Heart left ventricle (tissue), 16 donors: ENCODE data around the gene FYB2. TPM values are rescaled to one million over a fixed set of nuclear protein-coding genes. Genes with fewer than 3 reads are reported as not detected.
A peak's percentile ranks its signal among the peaks of the same experiment; 100 is the strongest.
"Not testable (repeated sequence)": the region's sequence is repeated elsewhere in the genome, so short reads cannot be mapped to it uniquely, and the experiment has no call there.

ENCODE experiments used
- ATAC-seq, 4 donors: fragments of 200-7000 bp; cut with Tn5 transposase; one replicate each; pipeline ENCODE4 v1.9.1; 2020 to 2022; ENCODE audit warnings: moderate library complexity in 4 of 4, mild to moderate bottlenecking in 3 of 4, moderate number of reproducible peaks in 1 of 4
- DNase-seq, 5 donors: peaks; one replicate each; pipeline ENCODE4 v3.0.0-alpha.2; 2020
- H3K27ac ChIP-seq, 12 donors: fragments of 200-600 bp; sonication (generic) in 4 of 12; one replicate each; pipeline versions ENCODE4 v1.5.0 to v1.8.0; 2016 to 2022; ENCODE audit warnings: mild to moderate bottlenecking in 2 of 12
- H3K27me3 ChIP-seq, 9 donors: fragments of 200-600 bp; sonication (generic) in 2 of 9; one replicate each; pipeline versions ENCODE4 v1.5.1 to v1.8.0; 2016 to 2022; ENCODE audit warnings: mild to moderate bottlenecking in 3 of 9
- H3K36me3 ChIP-seq, 9 donors: fragments of 200-600 bp; sonication (generic) in 2 of 9; one replicate each; pipeline versions ENCODE4 v1.5.0 to v1.8.0; 2018 to 2022; ENCODE audit warnings: mild to moderate bottlenecking in 2 of 9
- H3K4me1 ChIP-seq, 12 donors: fragments of 200-600 bp; sonication (generic) in 4 of 12; one replicate each; pipeline versions ENCODE4 v1.5.0 to v1.8.0; 2016 to 2022; ENCODE audit warnings: mild to moderate bottlenecking in 3 of 12
- H3K4me3 ChIP-seq, 12 donors: fragments of 200-600 bp; sonication (generic) in 4 of 12; one replicate each; pipeline versions ENCODE4 v1.5.0 to v1.8.0; 2017 to 2022; ENCODE audit warnings: mild to moderate bottlenecking in 9 of 12, moderate library complexity in 4 of 12
- H3K9me3 ChIP-seq, 12 donors: fragments of 200-600 bp; sonication (generic) in 4 of 12; one replicate each; pipeline versions ENCODE4 v1.5.0 to v1.8.0; 2016 to 2022; ENCODE audit warnings: mild to moderate bottlenecking in 1 of 12
- POLR2A ChIP-seq, 2 donors: fragments of 450-650 bp; IDR thresholded peaks; one replicate each; pipeline ENCODE4 v1.6.1; 2017; ENCODE audit warnings: antibody characterized with exemption in 2 of 2, mild to moderate bottlenecking in 2 of 2, moderate library complexity in 2 of 2
- WGBS, 4 donors: extraction: QIAGEN DNeasy Blood & Tissue Kit in 2 of 4; methylation state at CpG; one replicate each; pipeline versions ENCODE4 v1.1.5 to v1.1.7; 2013 to 2018; 5-methylcytosine and 5-hydroxymethylcytosine counted together
- intact Hi-C, 10 donors: fragments of 100-400 bp; cut with DNase I; formaldehyde crosslinking; loops; one replicate each; pipeline versions ENCODE4 v1.11.1 to v1.14.2; 2022
- polyA plus RNA-seq, 2 donors: library from polyadenylated mRNA; stranded (reverse); fragments of 200-250 nt; gene quantifications; one replicate each; pipeline ENCODE4 v1.2.3, GENCODE V29; 2013
- total RNA-seq, 9 donors: library from RNA; depleted of rRNA in 2 of 9; stranded (reverse); fragments of >200 nt in 2 of 9; fragmentation: NEBNext Ultra II Directional in 3 of 9; extraction: Animal tissue kit (Norgen Biotek cat#: 25700) in 3 of 9; gene quantifications; one replicate each; pipeline versions ENCODE4 v1.1.0 to v1.2.4, GENCODE V29; 2016 to 2023
- TF ChIP-seq, protein P1 (sequence below), 12 donors: fragments of 200-600 bp; sonication (generic) in 4 of 12; IDR thresholded peaks; one replicate each; pipeline versions ENCODE4 v1.5.0 to v1.8.0; 2018 to 2022; ENCODE audit warnings: antibody characterized with exemption in 12 of 12, mild to moderate bottlenecking in 5 of 12
- donor health status: ischemic (EF 13 %, LVEDD 7.1; RV severe dilation, severe dysfunction).
- donor health status: healthy with polysubstance abuse.
- donor health status: DM: no; HTN: yes; CAD: no.
- donor health status: DM: no; HTN: no; CAD: no.
- donor health status: ischemic (EF 25% LVEDD 6.9; RV normal size, moderate dysfunction).
- donor health status: ischemic (EF 25% LVEDD 5.7; RV mildly dilated, moderate dysfunction).
- donor health status: healthy.
- donor health status: DM: yes; HTN: yes; CAD: no.
- donor health status: ischemic (EF 35%, LVEDD 5.7; RV mildly dilated, moderate dysfunction).
- donor health status: nonischemic (EF 11% LVEDD 7.7; RV severe dilation, severe dysfunction).
- donor health status: DM: yes; HTN: yes; CAD: no.
- donor health status: PGD.
- donor health status: ischemic (EF 29% LVEDD 5.4; RV normal size, mild dysfunction).
- donor health status: nonischemic (EF 23%, LVEDD 6.1; RV moderate dilation, normal function).

FYB2 gene
- total and polyA plus RNA-seq, 11 donors: 0.15 to 46.3 (median 9.1) TPM

DNA sequence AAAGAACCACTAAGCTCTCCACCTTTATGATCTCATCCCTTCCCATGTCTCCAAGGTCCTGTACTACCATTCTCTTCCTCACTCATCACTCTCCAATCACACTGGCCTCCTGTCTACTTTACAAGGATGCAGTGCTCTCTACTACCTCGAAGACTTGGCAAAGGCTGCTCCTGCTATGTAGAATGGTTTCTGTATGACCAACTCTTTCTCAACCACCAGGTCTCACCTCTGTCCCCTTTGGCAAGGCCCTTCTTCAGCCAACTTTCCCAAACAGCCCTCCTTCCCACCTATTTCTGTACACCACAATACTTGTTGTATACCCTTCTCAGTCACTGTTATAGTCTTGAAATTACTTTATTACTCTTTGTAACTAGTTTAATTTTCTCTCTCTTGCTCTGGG is 41.2 kb downstream of the FYB2 start:
- no peak for TF ChIP-seq POLR2A (IDR thresholded peaks at IDR 0.05)
- TF ChIP-seq, protein P1, sequence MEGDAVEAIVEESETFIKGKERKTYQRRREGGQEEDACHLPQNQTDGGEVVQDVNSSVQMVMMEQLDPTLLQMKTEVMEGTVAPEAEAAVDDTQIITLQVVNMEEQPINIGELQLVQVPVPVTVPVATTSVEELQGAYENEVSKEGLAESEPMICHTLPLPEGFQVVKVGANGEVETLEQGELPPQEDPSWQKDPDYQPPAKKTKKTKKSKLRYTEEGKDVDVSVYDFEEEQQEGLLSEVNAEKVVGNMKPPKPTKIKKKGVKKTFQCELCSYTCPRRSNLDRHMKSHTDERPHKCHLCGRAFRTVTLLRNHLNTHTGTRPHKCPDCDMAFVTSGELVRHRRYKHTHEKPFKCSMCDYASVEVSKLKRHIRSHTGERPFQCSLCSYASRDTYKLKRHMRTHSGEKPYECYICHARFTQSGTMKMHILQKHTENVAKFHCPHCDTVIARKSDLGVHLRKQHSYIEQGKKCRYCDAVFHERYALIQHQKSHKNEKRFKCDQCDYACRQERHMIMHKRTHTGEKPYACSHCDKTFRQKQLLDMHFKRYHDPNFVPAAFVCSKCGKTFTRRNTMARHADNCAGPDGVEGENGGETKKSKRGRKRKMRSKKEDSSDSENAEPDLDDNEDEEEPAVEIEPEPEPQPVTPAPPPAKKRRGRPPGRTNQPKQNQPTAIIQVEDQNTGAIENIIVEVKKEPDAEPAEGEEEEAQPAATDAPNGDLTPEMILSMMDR (IDR thresholded peaks at IDR 0.05): no peak
- Histone ChIP-seq H3K4me3 (no peak overlapping the region), H3K36me3 (no peaks in the 10 kb centered on the region), H3K27ac (no peak overlapping the region), H3K4me1 (peaks cover 0 to 2% (median 0%) of the 10 kb centered on the region in 12 donors), H3K27me3 (no peaks in the 10 kb centered on the region), H3K9me3 (no peaks in the 10 kb centered on the region)
- ATAC-seq (peak in 1 of 4 donors; percentile 18), DNase-seq (no peak)
- intact Hi-C loops: no loop called here
- 58 to 76% (median 65%) methylated on average over 1 of the region's 1 CpG for WGBS, 4 donors

DNA sequence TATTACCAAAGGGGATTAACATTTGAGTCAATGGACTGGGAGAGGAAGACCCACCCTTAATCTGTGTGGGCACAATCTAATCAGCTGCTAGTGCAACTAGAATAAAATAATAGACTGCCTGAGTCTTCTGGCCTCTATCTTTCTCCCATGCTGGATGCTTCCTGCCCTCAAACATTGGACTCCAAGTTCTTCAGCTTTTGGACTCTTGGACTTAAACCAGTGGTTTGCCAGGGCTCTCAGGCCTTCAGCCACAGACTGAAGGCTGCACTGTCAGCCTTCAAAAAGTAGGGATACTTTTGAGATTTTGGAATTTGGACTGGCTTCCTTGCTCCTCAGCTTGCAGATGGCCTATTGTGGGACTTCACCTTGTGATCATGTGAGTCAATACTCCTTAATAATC is 44.5 kb downstream of the FYB2 start:
- H3K27me3 ChIP-seq, DNase-seq, H3K27ac ChIP-seq, H3K36me3 ChIP-seq, H3K4me1 ChIP-seq, H3K9me3 ChIP-seq, intact Hi-C loops, H3K4me3 ChIP-seq, ATAC-seq: not testable (repeated sequence)

DNA sequence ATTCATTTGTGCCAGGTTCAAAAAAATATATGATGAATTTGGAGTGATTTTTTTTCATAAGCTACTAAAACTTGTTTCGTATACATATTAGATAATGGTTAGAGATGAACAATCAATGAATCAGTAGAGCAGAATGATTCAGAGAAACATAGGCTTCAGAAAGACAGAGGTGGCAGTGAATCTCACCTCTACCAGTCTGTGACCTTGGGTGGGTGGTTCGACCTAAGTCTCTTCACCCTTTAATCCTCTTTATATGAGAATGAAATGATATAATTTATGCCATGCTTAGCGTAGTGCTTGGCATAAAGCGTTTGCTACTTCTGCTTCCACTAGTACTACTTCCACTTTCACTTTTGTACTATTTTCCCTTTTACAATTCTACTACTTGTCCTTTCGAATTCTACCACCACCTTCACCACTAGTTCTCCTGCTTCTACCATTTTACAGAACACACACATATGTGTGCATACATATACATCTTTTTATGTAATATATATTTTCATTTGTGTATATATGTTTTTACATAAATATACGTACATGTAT is 45.1 kb downstream of the FYB2 start:
- Histone ChIP-seq H3K9me3 (no peaks in the 10 kb centered on the region), H3K27me3 (no peaks in the 10 kb centered on the region), H3K27ac (no peak overlapping the region), H3K4me1 (no peaks in the 10 kb centered on the region), H3K4me3 (peak overlapping the region in 1 of 12 donors; percentile 37), H3K36me3 (peaks cover 0 to 6% (median 0%) of the 10 kb centered on the region in 9 donors)
- DNase-seq (no peak), ATAC-seq (no peak)
- TF ChIP-seq, protein P1 (IDR thresholded peaks at IDR 0.05): no peak
- no peak for TF ChIP-seq POLR2A (IDR thresholded peaks at IDR 0.05)
- intact Hi-C loops: no loop called here
- WGBS, 4 donors: 83 to 91% (median 87%) methylated on average over 6 of the region's 6 CpGs

DNA sequence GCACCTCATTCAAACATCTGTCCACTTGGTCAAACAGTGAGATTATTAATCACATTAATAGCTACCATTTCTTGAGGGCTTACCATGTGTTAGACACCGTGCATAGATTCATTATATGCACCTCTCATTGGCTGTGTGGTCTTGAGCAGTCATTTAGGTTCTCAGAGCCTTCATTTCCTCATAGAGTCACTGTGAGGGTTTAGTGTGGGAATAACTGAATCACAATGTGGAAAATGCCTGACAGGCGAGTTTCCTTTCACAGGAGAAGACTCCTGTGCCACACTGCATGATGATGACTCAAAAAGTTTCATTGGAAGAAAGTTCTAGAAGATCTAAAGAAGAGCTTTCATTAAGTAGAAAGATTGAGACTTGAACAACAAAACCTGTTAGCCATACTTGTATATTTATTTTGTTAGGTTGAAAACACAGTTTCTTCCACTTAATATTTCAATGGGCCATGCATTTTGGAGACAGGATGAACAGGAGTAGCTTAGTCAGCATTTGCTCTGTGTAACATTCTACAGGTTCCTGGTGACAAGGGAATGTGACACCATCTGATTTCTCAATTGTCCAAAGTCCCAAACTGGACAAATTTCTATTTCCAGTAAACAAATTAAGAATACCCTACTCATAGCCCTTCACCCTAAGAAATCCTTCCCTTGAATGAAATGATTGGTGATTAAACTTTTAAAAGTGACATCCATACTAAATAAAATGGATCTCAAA is 45.7 kb downstream of the FYB2 start:
- peaks cover 0 to 6% (median 0%) of the 10 kb centered on the region in 9 donors for H3K36me3 ChIP-seq
- intact Hi-C loops: no loop called here
- no peaks in the 10 kb centered on the region for H3K4me1 ChIP-seq
- 84 to 95% (median 87%) methylated on average over 2 of the region's 2 CpGs for WGBS, 4 donors
- H3K27ac ChIP-seq: no peak overlapping the region
- H3K4me3 ChIP-seq: peak overlapping the region in 1 of 12 donors; percentile 37
- no peak for TF ChIP-seq POLR2A (IDR thresholded peaks at IDR 0.05)
- TF ChIP-seq, protein P1 (IDR thresholded peaks at IDR 0.05): no peak
- no peaks in the 10 kb centered on the region for H3K27me3 ChIP-seq
- DNase-seq (no peak), ATAC-seq (no peak)
- no peaks in the 10 kb centered on the region for H3K9me3 ChIP-seq
